ENCODE results near the gene POSTN. TPM values are rescaled to one million over a fixed set of nuclear protein-coding genes. Genes with fewer than 3 reads are reported as not detected.

Gene POSTN
- total RNA-seq, 1 experiment from 2014 or later, result 0.33 TPM

DNA sequence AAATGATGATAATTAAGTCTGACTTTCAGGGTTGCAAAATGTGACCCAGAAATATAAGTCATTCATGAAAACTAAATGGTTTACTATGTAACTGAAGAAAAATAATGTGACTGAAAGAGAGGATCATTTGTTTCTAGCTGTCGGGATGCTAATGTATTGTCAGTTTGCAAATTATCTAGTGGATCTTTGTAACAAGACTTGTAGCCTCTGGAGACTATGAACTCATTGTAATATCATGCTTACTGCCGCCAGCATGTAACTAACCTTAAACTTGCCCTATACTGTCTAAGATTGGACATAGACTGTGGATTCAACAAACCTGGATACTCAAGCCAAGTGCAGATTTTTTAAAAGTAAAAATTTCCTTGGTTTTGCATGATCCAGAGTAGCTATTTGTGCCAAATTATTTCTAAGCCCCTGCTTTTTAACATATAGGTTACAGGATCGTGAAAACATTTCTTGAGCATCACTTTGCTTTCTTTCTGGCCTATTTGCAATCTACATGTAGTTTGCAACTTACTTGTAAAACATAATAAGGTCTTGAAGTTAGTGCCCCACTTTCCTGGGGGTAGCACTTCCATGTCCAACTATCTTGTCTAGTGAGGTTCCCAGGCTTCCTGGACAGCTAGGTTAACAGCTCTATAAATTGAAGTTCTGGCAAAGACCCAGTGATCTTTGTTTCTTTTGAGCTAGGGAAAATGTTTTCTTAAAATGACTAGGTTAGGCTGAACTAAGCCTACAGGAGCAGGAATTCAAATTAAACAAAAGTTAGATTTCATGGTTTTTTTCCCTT, 3.3 kb upstream of the POSTN start:
- Histone ChIP-seq H2AFZ (ENCODE audit: low read length) (no peak overlapping the region), H2BK5ac (ENCODE audit: insufficient read length, low read length) (no peak overlapping the region), H2BK20ac (ENCODE audit: low read depth, low read length, poor library complexity, severe bottlenecking) (no peak overlapping the region), H4K5ac (ENCODE audit: insufficient read length, low read depth, low read length) (no peak overlapping the region), H2AK5ac (ENCODE audit: insufficient read length, low read length) (no peak overlapping the region), H3K27me3 (ENCODE audit: insufficient read depth, low read length) (no peaks in the 10 kb centered on the region), H4K8ac (replicated peaks; ENCODE audit: insufficient read length, low read depth, low read length) (no peak overlapping the region), H3K56ac (ENCODE audit: insufficient read length, low read depth, low read length) (no peak overlapping the region), H3K4me2 (ENCODE audit: insufficient read depth, insufficient read length, low read length) (no peak overlapping the region), H3K9ac (ENCODE audit: extremely low read depth, insufficient read length, low read length) (no peak overlapping the region), H3K23me2 (ENCODE audit: insufficient read length, low read depth, low read length, poor library complexity, severe bottlenecking) (no peaks in the 10 kb centered on the region), H3K79me1 (ENCODE audit: insufficient read depth, low read depth, low read length, poor library complexity, severe bottlenecking) (no peaks in the 10 kb centered on the region), H3K23ac (ENCODE audit: insufficient read length, low read depth, low read length) (no peak overlapping the region), H3T11ph (ENCODE audit: low read length) (no peak overlapping the region), H3K79me2 (ENCODE audit: insufficient read depth, low read length) (no peaks in the 10 kb centered on the region), H3K18ac (ENCODE audit: insufficient read length, low read depth, low read length) (no peak overlapping the region), H4K20me1 (ENCODE audit: control insufficient read depth, insufficient read depth, insufficient read length) (no peaks in the 10 kb centered on the region), H3K27ac (ENCODE audit: insufficient read length, low read depth, low read length) (no peak overlapping the region), H2BK120ac (ENCODE audit: low read depth, low read length, poor library complexity, severe bottlenecking) (no peak overlapping the region), H3K9me3 (ENCODE audit: control insufficient read depth, low read depth, low read length) (no peaks in the 10 kb centered on the region), H3K4me1 (ENCODE audit: insufficient read depth, low read length) (peaks cover 3% of the 10 kb centered on the region; the same call in 1 of the 2 replicates), H3K4ac (ENCODE audit: low read depth, low read length) (no peak overlapping the region), H4K91ac (ENCODE audit: insufficient read length, low read depth, low read length) (no peak overlapping the region), H2BK15ac (ENCODE audit: low read depth, low read length) (no peak overlapping the region), H2BK12ac (ENCODE audit: insufficient read length, low read depth, low read length) (no peak overlapping the region), H3K14ac (ENCODE audit: insufficient read depth, low read length) (no peak overlapping the region)
- WGBS (ENCODE audit: extremely low coverage, insufficient read length, low lambda C conversion rate), result no CpG with 5 or more reads among the region's 3 CpGs
- TF ChIP-seq, protein P1, sequence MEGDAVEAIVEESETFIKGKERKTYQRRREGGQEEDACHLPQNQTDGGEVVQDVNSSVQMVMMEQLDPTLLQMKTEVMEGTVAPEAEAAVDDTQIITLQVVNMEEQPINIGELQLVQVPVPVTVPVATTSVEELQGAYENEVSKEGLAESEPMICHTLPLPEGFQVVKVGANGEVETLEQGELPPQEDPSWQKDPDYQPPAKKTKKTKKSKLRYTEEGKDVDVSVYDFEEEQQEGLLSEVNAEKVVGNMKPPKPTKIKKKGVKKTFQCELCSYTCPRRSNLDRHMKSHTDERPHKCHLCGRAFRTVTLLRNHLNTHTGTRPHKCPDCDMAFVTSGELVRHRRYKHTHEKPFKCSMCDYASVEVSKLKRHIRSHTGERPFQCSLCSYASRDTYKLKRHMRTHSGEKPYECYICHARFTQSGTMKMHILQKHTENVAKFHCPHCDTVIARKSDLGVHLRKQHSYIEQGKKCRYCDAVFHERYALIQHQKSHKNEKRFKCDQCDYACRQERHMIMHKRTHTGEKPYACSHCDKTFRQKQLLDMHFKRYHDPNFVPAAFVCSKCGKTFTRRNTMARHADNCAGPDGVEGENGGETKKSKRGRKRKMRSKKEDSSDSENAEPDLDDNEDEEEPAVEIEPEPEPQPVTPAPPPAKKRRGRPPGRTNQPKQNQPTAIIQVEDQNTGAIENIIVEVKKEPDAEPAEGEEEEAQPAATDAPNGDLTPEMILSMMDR (conservative IDR thresholded peaks at IDR 0.05), result no peak
- no peak overlapping the region for H3K4me3 Mint-ChIP-seq
- no peak for DNase-seq
- peaks cover 26 to 28% of the 10 kb centered on the region in 2 experiments for H3K4me1 Mint-ChIP-seq
- no peaks in the 10 kb centered on the region; a peak in 1 of 7 replicates for H3K36me3 Mint-ChIP-seq (ENCODE audit: insufficient read depth in 1 of 3, low read depth in 3 of 3)
- H3K27me3 Mint-ChIP-seq (ENCODE audit: low read depth), result no peaks in the 10 kb centered on the region
- no peak overlapping the region for H3K27ac Mint-ChIP-seq
- H3K9me3 Mint-ChIP-seq, result no peaks in the 10 kb centered on the region; a peak in 2 of 5 replicates

All from H9 (cell line).